Thoracic aorta (tissue), 2 donors: ENCODE measurements around the gene ZNF462. TPM values are rescaled to one million over a fixed set of nuclear protein-coding genes. Genes with fewer than 3 reads are reported as not detected.

Experiments
- ATAC-seq: fragments of 150-250 bp; one replicate; pipeline ENCODE4 v1.8.0; 2017; ENCODE audit warnings: low read depth; ENCODE audit not compliant: insufficient number of reproducible peaks, low FRiP score
- DNase-seq: peaks from one replicate; pipeline ENCODE4 v3.0.0-alpha.2; 2020; ENCODE audit warnings: low spot score
- H3K27ac ChIP-seq, 2 donors: fragments of 200-600 bp; sonication (generic); 1 replicate in 1 of 2; 2 replicates in 1 of 2; pipeline ENCODE4 v1.5.1; 2016; ENCODE audit warnings: mild to moderate bottlenecking in 2 of 2, moderate library complexity in 2 of 2
- H3K27me3 ChIP-seq: fragments of 200-600 bp; sonication (generic); replicated peaks from 2 replicates; pipeline ENCODE4 v1.6.0; 2016; ENCODE audit warnings: mild to moderate bottlenecking; ENCODE audit not compliant: insufficient read depth
- H3K36me3 ChIP-seq: fragments of 200-600 bp; sonication (generic); one replicate; pipeline ENCODE4 v1.5.1; 2016
- H3K4me1 ChIP-seq, 2 donors: fragments of 200-600 bp; sonication (generic); 1 replicate in 1 of 2; 2 replicates in 1 of 2; pipeline versions ENCODE4 v1.5.1 to v1.6.0; 2016; ENCODE audit warnings: low read depth in 2 of 2, mild to moderate bottlenecking in 1 of 2; ENCODE audit not compliant: control insufficient read depth in 1 of 2
- H3K4me3 ChIP-seq: fragments of 200-600 bp; sonication (generic); 2 replicates; pipeline ENCODE4 v1.5.1; 2016; ENCODE audit warnings: mild to moderate bottlenecking
- H3K9me3 ChIP-seq: fragments of 200-600 bp; sonication (generic); 2 replicates; pipeline ENCODE4 v1.5.1; 2016
- CTCF ChIP-seq: fragments of 200-600 bp; sonication (generic); IDR thresholded peaks from one replicate; pipeline ENCODE4 v1.5.1; 2019; ENCODE audit warnings: antibody characterized with exemption
- total RNA-seq, 2 donors: library from RNA; depleted of rRNA; stranded (reverse); fragments of >200 nt; gene quantifications; one replicate each; pipeline versions ENCODE4 v1.1.0 to v1.2.3, GENCODE V29; 2016

ZNF462 gene
- total RNA-seq, 2 donors from 2014 or later = 9.6 to 12.3 TPM

- Histone ChIP-seq H3K36me3 (no peaks in the 10 kb centered on the region), H3K27ac (no peak overlapping the region), H3K4me3 (peak overlapping the region; percentile 84), H3K9me3 (no peaks in the 10 kb centered on the region), H3K4me1 (peaks cover 0 to 12% of the 10 kb centered on the region in 2 donors), H3K27me3 (no peaks in the 10 kb centered on the region)
- no peak for TF ChIP-seq CTCF
- DNase-seq = no peak
- no peak for ATAC-seq
Measured at GRCh38 chr9:106859957-106860720, 2.8 kb upstream of the ZNF462 start.

- no peak for DNase-seq
Measured at GRCh38 chr9:106860721-106861639, 2.0 kb upstream of the ZNF462 start.

GRCh38 chr9:106861640-106862109 lies 1.3 kb upstream of the ZNF462 start:
- Histone ChIP-seq H3K27ac (no peak overlapping the region), H3K36me3 (no peaks in the 10 kb centered on the region), H3K4me3 (peak overlapping the region; percentile 84), H3K4me1 (peaks cover 0 to 17% of the 10 kb centered on the region in 2 donors), H3K9me3 (no peaks in the 10 kb centered on the region), H3K27me3 (no peaks in the 10 kb centered on the region)
- TF ChIP-seq CTCF = no peak
- ATAC-seq (no peak), DNase-seq (no peak)

More at GRCh38 chr9:106860721-106861639, 2.0 kb upstream of the ZNF462 start:
- no peak for TF ChIP-seq CTCF
- no peaks in the 10 kb centered on the region for H3K9me3 ChIP-seq
- ATAC-seq = no peak
- H3K4me3 ChIP-seq = peak overlapping the region; percentile 84
- peaks cover 0 to 17% of the 10 kb centered on the region in 2 donors for H3K4me1 ChIP-seq
- no peak overlapping the region for H3K27ac ChIP-seq
- no peaks in the 10 kb centered on the region for H3K27me3 ChIP-seq
- H3K36me3 ChIP-seq = no peaks in the 10 kb centered on the region

- DNase-seq = no peak
- Histone ChIP-seq H3K4me1 (peaks cover 0 to 18% of the 10 kb centered on the region in 2 donors), H3K4me3 (peak overlapping the region; percentile 84), H3K36me3 (no peaks in the 10 kb centered on the region), H3K27me3 (no peaks in the 10 kb centered on the region), H3K9me3 (no peaks in the 10 kb centered on the region), H3K27ac (peak overlapping the region; percentile 73 to 75)
- ATAC-seq = no peak
- no peak for TF ChIP-seq CTCF
Measured at GRCh38 chr9:106862110-106862820, 701 bp upstream of the ZNF462 start.
